Measurements from ENCODE around the gene KRT3.
A peak's percentile ranks its signal among the peaks of the same experiment; 100 is the strongest.

Gene KRT3

GRCh38 chr12:52813203-52813819, 17.4 kb upstream of the KRT3 start:
- DNase-seq: no peak

- no peak for DNase-seq
Observed at GRCh38 chr12:52812749-52813148, 16.8 kb upstream of the KRT3 start.

- DNase-seq: no peak
Observed at GRCh38 chr12:52812073-52812400, 16.1 kb upstream of the KRT3 start.

GRCh38 chr12:52811191-52812072, 15.5 kb upstream of the KRT3 start:
- no peak for DNase-seq

GRCh38 chr12:52810554-52810953, 14.6 kb upstream of the KRT3 start:
- no peak for DNase-seq

GRCh38 chr12:52809166-52809565, 13.2 kb upstream of the KRT3 start:
- DNase-seq: no peak

GRCh38 chr12:52808573-52809160, 12.8 kb upstream of the KRT3 start:
- DNase-seq: no peak

GRCh38 chr12:52807544-52808470, 11.9 kb upstream of the KRT3 start:
- DNase-seq: no peak

GRCh38 chr12:52806821-52807543, 11.1 kb upstream of the KRT3 start:
- DNase-seq: no peak

GRCh38 chr12:52806169-52806811, 10.4 kb upstream of the KRT3 start:
- no peak for DNase-seq

GRCh38 chr12:52805739-52806138, 9.8 kb upstream of the KRT3 start:
- no peak for DNase-seq

- no peak for DNase-seq
Observed at GRCh38 chr12:52805000-52805399, 9.1 kb upstream of the KRT3 start.

- DNase-seq: no peak
Observed at GRCh38 chr12:52802442-52802841, 6.5 kb upstream of the KRT3 start.

GRCh38 chr12:52801773-52802172, 5.9 kb upstream of the KRT3 start:
- no peak for DNase-seq

GRCh38 chr12:52800259-52800917, 4.5 kb upstream of the KRT3 start:
- DNase-seq: no peak

- no peak for DNase-seq
Observed at GRCh38 chr12:52799505-52800211, 3.7 kb upstream of the KRT3 start.

GRCh38 chr12:52798671-52799504, 3.0 kb upstream of the KRT3 start:
- no peak for DNase-seq

- DNase-seq: peak; percentile 57
Observed at GRCh38 chr12:52798003-52798670, 2.2 kb upstream of the KRT3 start.

GRCh38 chr12:52797529-52797894, 1.6 kb upstream of the KRT3 start:
- DNase-seq: no peak
